ENCODE data around the gene DNAJB9. TPM values are rescaled to one million over a fixed set of nuclear protein-coding genes. Genes with fewer than 3 reads are reported as not detected.
A peak's percentile ranks its signal among the peaks of the same experiment; 100 is the strongest.

Gene DNAJB9
- total and polyA plus RNA-seq, 9 of the 15 experiments (the other 6 are each of a cell fraction or from before 2014, with no cell fraction given) = 4.3 to 34.2 (median 9.6) TPM

DNA sequence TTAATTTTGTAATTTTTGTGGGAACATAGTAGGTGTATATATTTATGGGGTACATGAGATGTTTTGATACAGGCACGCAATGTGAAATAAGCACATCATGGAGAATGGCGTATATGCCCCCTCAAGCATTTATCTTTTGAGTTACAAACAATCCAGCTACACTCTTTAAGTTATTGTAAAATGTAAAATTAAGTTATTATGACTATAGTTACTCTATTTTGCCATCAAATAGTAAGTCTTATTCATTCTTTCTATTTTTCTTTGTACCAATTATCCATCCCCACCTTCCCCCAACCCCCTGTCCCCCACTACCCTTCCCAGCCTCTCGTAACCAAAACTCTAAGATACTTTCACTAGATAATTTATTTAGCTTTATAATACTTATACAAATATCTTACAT, 36.0 kb upstream of the DNAJB9 start:
- FAIRE-seq (no peak), DNase-seq (ENCODE audit: extremely low read depth in 1 of 4, low spot score in 3 of 4) (no peak), ATAC-seq (no peak)
- no TSS peak for BruUV-seq (replicated peaks)
- ChIA-PET CTCF (ENCODE audit: low intra/inter-chr PET ratio) (no interaction called here), POLR2A (no interaction called here)
- H3K79me2 ChIP-seq (ENCODE audit: control insufficient read depth, insufficient read depth, low read length) = no peaks in the 10 kb centered on the region
- no peaks in the 10 kb centered on the region for H3K27me3 ChIP-seq (ENCODE audit: control insufficient read depth in 2 of 2, insufficient read depth in 2 of 2, low read length in 2 of 2)
- no peaks in the 10 kb centered on the region for H3K36me3 ChIP-seq (ENCODE audit: control insufficient read depth, insufficient read depth, low read length)
- H3K4me2 ChIP-seq (ENCODE audit: insufficient read depth, low read length) = no peak overlapping the region
- H3K27ac ChIP-seq (ENCODE audit: extremely low read depth, low read depth, low read length) = no peak overlapping the region
- H3K4me1 ChIP-seq (replicated peaks in 1 of 2; ENCODE audit: control insufficient read depth in 2 of 2, insufficient read depth in 2 of 2, low read length in 2 of 2) = peaks cover 6 to 29% of the 10 kb centered on the region in 2 experiments
- no peaks in the 10 kb centered on the region for H4K20me1 ChIP-seq (replicated peaks; ENCODE audit: control insufficient read depth, insufficient read depth, low read length)
- 95% methylated on average over 3 of the region's 3 CpGs for WGBS (ENCODE audit: insufficient coverage, low coverage, missing lambda C conversion rate)
- no peaks in the 10 kb centered on the region for H3K9me3 ChIP-seq (replicated peaks; ENCODE audit: control insufficient read depth, insufficient read depth, low read depth, low read length)
- intact Hi-C loops (cut with micrococcal nuclease) (no loop called here), in situ Hi-C loops (cut with MboI) (no loop called here)
- TF ChIP-seq RFX7 (CRISPR knock-in tag; IDR thresholded peaks at IDR 0.05) = no peak
- no peak for TF ChIP-seq HNRNPH1 (optimal IDR thresholded peaks at IDR 0.05; ENCODE audit: low read depth, low read length)
- peak; percentile 86 for TF ChIP-seq HNRNPK (IDR thresholded peaks at IDR 0.05; ENCODE audit: low read depth, low read length, poor library complexity, severe bottlenecking)
- no peak for TF ChIP-seq RB1 (IDR thresholded peaks at IDR 0.05; ENCODE audit: low read depth)
- no peaks in the 10 kb centered on the region for H3K9me1 ChIP-seq (ENCODE audit: control insufficient read depth, insufficient read depth, low read length)
- H3K9ac ChIP-seq (ENCODE audit: insufficient read depth in 1 of 2, low read depth in 2 of 2, low read length in 2 of 2) = no peak overlapping the region
- H2AFZ ChIP-seq (ENCODE audit: low read depth, low read length) = no peak overlapping the region
- H3K4me3 ChIP-seq = no peak overlapping the region

DNA sequence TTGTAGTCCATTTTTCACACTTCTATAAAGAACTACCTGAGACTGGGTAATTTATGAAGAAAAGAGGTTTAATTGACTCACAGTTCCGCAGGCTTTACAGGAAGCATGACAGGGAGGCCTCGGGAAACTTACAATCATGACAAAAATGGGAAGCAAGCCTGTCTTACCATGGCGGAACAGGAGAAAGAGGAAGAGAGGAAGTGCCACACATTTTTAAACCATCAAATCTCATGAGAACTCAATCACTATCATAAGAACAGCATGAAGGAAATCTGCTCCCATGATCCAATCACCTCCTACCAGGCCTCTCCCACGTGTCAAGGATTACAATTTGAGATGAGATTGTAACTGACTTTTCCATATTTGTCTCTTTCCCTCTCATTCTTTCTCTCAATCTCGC, 34.4 kb upstream of the DNAJB9 start:
- intact Hi-C loops (cut with micrococcal nuclease) = no loop called here
- Histone ChIP-seq H3K79me2 (ENCODE audit: control insufficient read depth, insufficient read depth, low read length) (no peaks in the 10 kb centered on the region), H3K4me2 (ENCODE audit: insufficient read depth, low read length) (no peak overlapping the region), H3K27me3 (ENCODE audit: control insufficient read depth in 2 of 2, insufficient read depth in 2 of 2, low read length in 2 of 2) (no peaks in the 10 kb centered on the region), H2AFZ (ENCODE audit: low read depth, low read length) (peak overlapping the region; percentile 42; the same call in 1 of the 2 replicates), H4K20me1 (replicated peaks; ENCODE audit: control insufficient read depth, insufficient read depth, low read length) (no peaks in the 10 kb centered on the region), H3K9ac (ENCODE audit: insufficient read depth in 1 of 2, low read depth in 2 of 2, low read length in 2 of 2) (no peak overlapping the region), H3K9me1 (ENCODE audit: control insufficient read depth, insufficient read depth, low read length) (no peaks in the 10 kb centered on the region), H3K36me3 (ENCODE audit: control insufficient read depth, insufficient read depth, low read length) (no peaks in the 10 kb centered on the region), H3K9me3 (replicated peaks; ENCODE audit: control insufficient read depth, insufficient read depth, low read depth, low read length) (no peaks in the 10 kb centered on the region), H3K4me3 (no peak overlapping the region), H3K4me1 (replicated peaks in 1 of 2; ENCODE audit: control insufficient read depth in 2 of 2, insufficient read depth in 2 of 2, low read length in 2 of 2) (peaks cover 9 to 36% of the 10 kb centered on the region in 2 experiments), H3K27ac (ENCODE audit: extremely low read depth, low read depth, low read length) (no peak overlapping the region)
- no TSS peak for BruUV-seq (replicated peaks)
- WGBS (ENCODE audit: insufficient coverage, low coverage, missing lambda C conversion rate) = 43% methylated on average over 5 of the region's 5 CpGs
- FAIRE-seq (no peak), DNase-seq (ENCODE audit: extremely low read depth in 1 of 4, low spot score in 3 of 4) (no peak), ATAC-seq (no peak)
- ChIA-PET CTCF (ENCODE audit: low intra/inter-chr PET ratio) (no interaction called here), POLR2A (interaction anchor here (0.8 kb wide), 1 partner anchor 14 kb away, joined by 3 read pairs; no protein-coding TSS in a partner anchor)
- in situ Hi-C loops (cut with MboI) = no loop called here
- peak; percentile 15; the same call in 1 of the 2 replicates for TF ChIP-seq GATA2 (CRISPR knock-in tag; IDR thresholded peaks at IDR 0.05)
- TF ChIP-seq, protein P1, sequence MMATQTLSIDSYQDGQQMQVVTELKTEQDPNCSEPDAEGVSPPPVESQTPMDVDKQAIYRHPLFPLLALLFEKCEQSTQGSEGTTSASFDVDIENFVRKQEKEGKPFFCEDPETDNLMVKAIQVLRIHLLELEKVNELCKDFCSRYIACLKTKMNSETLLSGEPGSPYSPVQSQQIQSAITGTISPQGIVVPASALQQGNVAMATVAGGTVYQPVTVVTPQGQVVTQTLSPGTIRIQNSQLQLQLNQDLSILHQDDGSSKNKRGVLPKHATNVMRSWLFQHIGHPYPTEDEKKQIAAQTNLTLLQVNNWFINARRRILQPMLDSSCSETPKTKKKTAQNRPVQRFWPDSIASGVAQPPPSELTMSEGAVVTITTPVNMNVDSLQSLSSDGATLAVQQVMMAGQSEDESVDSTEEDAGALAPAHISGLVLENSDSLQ (IDR thresholded peaks at IDR 0.05) = no peak
- TF ChIP-seq, protein P2, sequence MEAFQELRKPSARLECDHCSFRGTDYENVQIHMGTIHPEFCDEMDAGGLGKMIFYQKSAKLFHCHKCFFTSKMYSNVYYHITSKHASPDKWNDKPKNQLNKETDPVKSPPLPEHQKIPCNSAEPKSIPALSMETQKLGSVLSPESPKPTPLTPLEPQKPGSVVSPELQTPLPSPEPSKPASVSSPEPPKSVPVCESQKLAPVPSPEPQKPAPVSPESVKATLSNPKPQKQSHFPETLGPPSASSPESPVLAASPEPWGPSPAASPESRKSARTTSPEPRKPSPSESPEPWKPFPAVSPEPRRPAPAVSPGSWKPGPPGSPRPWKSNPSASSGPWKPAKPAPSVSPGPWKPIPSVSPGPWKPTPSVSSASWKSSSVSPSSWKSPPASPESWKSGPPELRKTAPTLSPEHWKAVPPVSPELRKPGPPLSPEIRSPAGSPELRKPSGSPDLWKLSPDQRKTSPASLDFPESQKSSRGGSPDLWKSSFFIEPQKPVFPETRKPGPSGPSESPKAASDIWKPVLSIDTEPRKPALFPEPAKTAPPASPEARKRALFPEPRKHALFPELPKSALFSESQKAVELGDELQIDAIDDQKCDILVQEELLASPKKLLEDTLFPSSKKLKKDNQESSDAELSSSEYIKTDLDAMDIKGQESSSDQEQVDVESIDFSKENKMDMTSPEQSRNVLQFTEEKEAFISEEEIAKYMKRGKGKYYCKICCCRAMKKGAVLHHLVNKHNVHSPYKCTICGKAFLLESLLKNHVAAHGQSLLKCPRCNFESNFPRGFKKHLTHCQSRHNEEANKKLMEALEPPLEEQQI (IDR thresholded peaks at IDR 0.05) = peak; percentile 50
- TF ChIP-seq ZNF175 (CRISPR knock-in tag; IDR thresholded peaks at IDR 0.05; ENCODE audit: low read depth) = 0 out of 2 replicates have a peak, but pooled peaks have one; percentile 21
- TF ChIP-seq HDAC1 (IDR thresholded peaks at IDR 0.05) = peak in 1 of 2 experiments; percentile 63; a peak in 1 of 4 replicates
- TF ChIP-seq KDM2B (CRISPR knock-in tag; IDR thresholded peaks at IDR 0.05) = no peak
- TF ChIP-seq ATF6 (CRISPR knock-in tag; IDR thresholded peaks at IDR 0.05) = 0 out of 2 replicates have a peak, but pooled peaks have one; percentile 31

Measured in K562 (cell line).